Measurements from ENCODE around the gene ACTN1.

The ACTN1 gene

DNA sequence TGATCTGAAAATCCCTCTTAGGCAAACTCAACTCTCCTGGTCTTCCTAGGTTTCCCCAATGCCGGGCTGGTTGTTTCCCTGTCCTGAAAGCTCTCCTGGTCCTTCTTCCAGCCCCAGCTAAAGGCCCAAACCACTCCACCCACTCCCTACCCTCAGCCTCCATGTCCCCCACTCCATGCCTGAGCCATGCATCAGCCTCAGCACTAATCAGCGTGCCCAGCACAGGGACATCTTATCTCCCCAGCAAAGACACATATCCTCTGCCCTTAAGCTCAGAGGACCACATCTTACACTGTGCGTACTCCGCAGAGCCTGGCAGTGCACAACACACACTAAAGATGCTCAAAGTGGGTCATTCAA is 25.9 kb downstream of the ACTN1 start:
- in situ Hi-C loops (cut with HindIII; ENCODE audit: low sequenced_read_pairs): no loop called here

DNA sequence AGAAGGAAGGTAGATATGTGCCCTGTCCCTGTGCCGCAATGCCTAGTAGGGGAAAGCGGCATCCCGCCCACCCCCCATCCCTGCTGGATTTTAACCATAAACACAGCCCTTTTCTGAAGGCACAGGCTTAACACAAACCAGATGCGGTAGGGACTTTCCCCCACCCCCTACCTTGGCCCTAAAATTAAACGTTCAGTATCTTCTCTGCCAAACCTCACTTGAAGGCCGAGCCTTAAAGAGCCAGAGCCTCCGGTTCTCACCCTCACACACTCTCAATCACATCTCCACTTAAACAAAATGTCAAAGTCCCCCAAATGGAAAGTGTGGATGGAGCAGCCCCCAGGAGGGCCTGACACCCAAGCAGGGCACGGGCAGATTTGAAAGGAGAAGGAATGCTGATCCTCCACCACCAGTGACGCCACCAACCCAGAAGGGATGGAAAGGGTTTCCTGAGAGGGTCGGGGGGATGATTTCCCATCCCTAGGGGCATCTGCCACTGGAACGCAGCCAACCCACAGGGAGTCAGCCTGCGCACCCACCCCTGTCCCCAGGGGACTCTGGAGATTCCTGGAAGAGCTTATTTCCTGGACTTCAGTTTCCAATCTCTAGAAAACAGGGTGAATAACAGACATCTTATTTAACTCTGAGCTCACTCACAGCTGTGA is 26.4 kb downstream of the ACTN1 start:
- in situ Hi-C loops (cut with HindIII; ENCODE audit: low sequenced_read_pairs): no loop called here

DNA sequence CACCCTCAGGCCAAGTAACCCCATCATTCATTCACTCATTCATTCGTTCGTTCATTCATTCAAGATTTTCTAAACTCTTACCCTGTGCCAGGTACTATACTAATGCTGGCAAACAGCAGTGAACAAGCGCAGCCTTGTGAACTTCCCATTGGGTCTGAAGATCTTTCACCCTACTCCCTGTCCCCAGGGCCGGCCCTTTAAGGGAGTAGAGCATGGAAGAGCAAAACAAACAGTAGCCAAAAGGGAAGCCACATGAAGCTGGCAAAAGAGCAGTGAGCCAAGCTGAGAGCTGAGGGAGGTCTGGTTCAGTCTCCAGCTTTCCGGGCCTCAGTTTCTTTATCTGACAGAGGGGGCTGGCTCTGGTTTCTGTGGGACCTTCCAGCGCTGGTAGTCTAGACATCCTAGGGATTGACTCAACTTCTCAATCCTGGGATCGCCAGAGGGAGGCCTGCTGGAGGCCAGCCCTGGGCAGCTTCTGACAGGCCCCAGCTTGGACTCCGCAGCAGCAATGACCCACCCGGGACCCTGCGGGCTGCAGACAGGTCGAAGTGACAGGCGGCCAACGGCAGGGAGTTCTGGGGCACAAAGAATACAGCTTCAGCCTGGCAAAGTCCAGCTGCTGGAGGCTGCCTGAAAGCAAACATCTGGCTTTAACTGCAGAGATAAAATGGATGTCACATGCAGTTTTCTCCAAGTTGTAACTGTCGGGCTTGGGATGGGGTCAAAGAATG is 27.1 kb downstream of the ACTN1 start:
- in situ Hi-C loops (cut with HindIII; ENCODE audit: low sequenced_read_pairs): no loop called here

DNA sequence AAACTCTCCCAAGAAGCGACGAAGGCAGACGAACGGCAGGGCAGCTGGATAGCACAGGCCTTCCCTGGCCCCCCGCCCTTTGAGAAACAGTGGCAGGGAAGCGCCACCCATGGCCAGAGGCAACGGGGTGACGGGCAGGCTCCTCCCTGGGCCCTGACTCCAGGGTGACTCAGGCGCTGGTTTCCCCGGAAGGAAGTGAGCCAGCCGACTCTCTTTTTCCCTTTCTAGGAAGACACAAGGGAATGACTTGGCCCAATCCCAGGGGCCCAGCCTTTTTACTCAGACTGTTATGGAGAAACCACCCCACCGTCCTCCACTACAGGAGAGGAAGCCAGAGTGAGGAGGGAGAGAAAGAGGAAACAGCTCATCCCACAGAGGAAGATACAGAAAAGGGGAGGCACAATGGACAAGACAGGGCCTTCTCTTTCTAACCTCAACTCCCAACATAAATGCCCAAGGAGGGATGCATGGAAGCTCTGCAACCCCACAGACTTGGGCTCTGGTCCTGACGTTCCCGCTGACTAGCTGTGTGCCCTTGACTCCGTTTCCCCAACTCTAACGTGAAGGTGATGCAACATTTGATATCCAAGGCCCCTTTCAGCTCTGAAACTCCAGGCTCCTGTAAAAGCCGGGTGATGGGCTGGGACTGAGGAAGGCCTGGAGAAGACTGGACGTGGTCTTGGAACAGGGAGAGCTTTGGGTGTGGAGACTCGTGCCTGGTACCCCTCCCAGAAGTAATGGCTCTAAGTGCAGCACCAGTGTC is 27.9 kb downstream of the ACTN1 start:
- in situ Hi-C loops (cut with HindIII; ENCODE audit: low sequenced_read_pairs): no loop called here

DNA sequence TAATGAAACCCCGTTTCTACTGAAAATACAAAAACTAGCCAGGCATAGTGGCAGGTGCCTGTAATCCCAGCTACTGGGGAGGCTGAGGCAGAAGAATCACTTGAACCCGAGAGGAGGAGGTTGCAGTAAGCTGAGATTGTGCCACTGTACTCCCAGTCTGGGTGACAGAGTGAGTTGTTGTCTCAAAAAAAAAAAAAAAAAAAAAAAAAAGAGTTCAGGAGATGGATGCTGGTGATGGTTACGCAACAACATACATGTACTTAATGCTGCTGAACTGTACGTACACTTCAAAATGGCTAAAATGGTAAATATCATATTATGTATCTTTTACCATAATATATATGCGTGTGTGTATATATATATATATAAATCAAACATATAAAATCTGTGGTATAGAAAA is 29.0 kb downstream of the ACTN1 start:
- in situ Hi-C loops (cut with HindIII; ENCODE audit: low sequenced_read_pairs): no loop called here

DNA sequence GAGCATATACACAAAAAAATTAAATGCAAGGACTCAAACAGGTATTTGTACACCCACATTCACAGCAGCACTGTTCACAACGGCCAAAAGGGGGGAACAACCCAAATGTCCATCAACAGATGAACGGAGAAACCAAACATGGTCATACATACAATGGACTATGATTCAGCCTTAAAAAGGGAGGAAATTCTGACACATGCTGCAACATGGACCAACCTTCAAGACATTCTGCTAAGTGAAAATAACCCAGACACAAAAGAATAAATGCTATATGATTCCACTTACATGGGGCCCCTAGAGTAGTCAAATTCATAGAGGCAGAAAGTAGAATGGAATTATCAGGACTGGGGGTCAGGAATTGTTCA is 29.5 kb downstream of the ACTN1 start:
- in situ Hi-C loops (cut with HindIII; ENCODE audit: low sequenced_read_pairs): no loop called here

DNA sequence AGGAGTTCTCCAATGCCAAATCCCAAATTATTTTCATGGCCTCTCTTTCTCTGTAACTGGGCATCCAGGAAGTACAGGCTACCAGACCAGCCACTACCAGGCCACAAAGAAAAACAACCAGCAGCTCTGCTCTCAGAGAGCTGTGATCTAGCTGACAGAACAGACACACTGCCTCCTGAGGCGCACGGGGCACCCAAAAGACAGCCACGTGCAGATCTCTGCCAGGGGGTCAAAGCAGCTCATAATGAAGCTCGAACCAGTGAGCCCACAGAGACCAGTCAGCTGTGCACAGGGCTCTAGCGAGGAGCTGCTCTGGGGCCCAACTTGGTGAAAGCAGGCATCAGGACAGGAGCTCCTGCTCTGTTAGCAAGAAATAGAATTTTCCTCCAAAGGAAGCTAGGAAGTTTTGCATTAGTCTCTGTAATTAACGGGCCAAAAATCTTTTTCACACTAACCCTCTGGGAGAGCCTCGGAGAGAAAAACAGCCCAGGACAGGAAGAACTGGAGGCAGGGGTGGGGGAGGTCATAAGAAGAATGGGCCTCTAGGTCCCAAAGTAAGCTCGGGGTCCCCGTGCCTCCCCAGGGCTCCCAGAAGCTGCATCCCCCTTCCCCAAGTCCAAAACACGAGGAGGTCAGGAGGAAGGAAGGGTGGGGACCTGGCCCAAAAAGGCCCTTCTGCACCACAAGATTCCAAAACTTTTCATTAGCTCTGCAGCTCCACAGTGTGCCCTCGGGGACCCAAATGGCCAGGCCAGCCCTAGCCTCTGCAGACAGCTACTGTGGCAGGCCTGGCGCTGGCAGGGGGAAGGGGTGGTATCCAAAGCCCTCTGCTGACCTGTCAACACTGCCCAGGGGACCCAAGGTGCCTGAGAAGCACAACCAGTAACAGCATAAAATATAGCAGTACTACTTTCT is 30.2 kb downstream of the ACTN1 start:
- in situ Hi-C loops (cut with HindIII; ENCODE audit: low sequenced_read_pairs): no loop called here

DNA sequence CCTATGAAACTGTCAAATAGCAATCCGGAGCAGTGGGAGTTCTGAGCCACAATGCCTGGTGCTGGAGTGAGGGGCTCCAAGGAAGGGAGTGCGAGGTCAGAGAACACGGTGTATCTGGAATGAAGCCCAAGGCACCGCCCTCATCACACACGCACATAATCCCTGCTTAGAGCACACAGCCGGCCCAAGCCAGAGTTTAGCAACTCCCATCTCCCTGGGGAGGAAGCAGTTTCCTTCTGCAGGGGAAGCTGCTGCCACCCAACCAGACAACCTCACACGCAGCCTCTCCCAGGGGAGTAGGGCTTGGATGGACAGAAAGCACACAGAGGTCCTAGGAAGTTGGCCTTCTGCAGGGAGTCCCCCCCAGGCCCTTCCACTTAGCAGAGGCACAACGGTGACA is 31.3 kb downstream of the ACTN1 start:
- in situ Hi-C loops (cut with HindIII; ENCODE audit: low sequenced_read_pairs): no loop called here

DNA sequence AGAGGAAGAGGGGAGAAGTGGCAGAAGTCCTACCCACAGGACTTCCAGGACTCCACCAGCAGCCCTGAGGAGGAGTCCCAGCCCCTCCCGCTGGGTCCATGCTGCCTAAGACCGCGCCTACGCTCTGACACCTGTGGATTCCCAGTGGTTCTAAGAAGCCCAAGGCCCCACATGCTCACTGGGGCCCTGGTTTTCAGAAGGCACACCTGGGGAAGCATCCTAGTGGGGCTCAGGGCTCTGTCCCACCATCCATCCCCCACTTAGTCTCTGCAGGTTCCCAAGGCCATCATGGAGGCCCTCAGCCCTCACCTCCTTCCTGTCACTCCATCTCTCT is 32.6 kb downstream of the ACTN1 start:
- in situ Hi-C loops (cut with HindIII; ENCODE audit: low sequenced_read_pairs): no loop called here

DNA sequence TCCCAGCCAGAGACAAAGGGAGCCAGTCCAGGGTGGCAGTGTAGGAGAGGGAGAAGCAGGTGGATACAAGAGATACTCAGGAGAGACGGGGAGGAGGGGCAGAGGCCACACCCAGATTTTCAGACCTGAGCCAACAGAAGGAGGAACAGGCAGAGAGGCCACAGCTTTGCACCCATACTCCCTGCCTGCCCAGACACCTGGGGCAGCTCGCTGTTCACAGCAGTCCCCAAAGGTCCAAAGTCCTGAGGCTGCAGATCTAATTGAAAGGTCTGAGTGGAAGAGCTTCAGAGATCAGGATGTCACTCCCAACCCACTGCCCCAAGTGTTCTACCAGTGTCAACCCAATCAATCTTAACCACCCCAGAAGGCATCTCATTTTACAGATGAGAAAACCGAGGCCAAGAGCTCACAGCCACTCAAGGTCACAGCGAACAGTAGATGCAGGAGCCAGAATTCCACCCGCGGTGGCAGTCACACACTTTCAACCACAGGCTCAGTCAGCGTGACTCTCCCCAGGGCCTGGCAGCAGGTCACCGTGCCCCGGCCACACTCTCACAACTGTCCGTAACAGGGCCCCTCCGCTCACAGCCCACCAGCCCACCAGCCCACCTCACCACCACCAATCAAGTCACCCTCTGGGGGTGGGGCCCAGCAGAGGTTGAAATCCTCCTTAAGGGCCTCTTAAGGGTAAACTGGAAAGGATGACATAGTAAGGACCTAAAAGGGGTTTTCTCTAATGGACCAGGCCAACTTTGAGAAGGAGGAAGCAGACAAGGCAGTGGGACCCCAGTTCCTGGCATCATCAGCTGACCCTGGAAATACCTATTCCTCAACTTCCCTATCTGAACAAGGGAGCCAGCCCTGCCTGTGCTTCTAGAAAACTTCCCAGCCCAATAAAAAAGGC is 33.3 kb downstream of the ACTN1 start:
- in situ Hi-C loops (cut with HindIII; ENCODE audit: low sequenced_read_pairs): no loop called here

DNA sequence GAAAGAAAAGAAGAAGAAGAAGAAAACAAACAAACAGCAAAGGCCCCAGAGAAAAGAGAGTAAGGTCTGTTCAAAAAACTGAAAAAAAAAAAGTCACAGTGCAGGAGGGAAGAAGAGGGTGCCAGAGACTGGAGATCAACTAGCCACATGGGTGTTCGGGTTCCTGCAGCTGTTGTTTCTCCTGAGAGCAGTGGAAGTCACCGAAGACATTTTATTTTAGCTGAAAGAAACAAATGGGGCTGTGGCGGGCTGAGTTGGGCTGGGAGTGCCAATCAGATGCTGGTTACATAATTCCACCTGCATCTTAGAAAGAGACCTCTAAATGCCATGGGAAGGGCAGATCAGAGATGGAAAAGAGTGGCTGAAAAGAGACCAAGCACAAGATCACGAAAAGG is 33.9 kb downstream of the ACTN1 start:
- in situ Hi-C loops (cut with HindIII; ENCODE audit: low sequenced_read_pairs): no loop called here

DNA sequence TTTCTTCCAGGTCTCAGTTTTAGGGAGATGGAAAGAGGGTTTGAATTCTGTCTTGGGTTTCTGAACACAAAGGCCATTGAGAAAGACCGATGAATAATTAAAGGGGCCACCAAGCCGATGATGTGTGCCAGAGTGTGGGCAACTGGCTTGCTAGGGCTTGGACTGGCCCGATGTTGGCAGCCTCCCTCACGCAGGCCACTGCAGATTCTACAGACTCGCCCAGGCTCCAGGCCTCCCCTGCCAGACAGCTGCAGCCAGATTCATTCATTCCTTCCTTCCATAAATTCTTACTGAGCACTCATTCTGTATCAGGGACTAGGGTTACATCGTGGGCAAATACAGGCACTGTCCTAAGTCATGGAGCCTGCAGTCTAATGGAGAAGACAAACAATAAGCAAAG is 34.9 kb downstream of the ACTN1 start:
- in situ Hi-C loops (cut with HindIII; ENCODE audit: low sequenced_read_pairs): no loop called here

DNA sequence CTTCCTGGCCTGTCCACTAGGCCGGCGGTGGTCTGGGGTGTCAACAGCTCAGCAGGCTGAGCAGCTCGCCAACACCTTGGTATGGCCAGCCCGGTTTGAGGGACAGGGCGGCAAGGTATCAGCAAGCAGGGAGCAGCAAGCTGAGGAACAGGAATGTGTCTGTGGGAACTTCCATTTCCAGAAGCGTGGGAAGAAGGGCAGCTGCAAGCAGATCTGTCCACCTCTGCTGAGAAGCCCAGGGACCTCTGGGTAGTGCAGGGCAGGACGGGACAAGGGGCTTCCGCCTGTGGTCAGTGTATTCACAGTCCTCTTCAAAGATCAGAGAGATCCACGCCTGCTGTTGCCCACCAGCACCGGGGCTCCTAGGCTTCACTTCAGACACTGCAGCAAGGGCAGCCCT is 36.0 kb downstream of the ACTN1 start:
- in situ Hi-C loops (cut with HindIII; ENCODE audit: low sequenced_read_pairs): no loop called here

DNA sequence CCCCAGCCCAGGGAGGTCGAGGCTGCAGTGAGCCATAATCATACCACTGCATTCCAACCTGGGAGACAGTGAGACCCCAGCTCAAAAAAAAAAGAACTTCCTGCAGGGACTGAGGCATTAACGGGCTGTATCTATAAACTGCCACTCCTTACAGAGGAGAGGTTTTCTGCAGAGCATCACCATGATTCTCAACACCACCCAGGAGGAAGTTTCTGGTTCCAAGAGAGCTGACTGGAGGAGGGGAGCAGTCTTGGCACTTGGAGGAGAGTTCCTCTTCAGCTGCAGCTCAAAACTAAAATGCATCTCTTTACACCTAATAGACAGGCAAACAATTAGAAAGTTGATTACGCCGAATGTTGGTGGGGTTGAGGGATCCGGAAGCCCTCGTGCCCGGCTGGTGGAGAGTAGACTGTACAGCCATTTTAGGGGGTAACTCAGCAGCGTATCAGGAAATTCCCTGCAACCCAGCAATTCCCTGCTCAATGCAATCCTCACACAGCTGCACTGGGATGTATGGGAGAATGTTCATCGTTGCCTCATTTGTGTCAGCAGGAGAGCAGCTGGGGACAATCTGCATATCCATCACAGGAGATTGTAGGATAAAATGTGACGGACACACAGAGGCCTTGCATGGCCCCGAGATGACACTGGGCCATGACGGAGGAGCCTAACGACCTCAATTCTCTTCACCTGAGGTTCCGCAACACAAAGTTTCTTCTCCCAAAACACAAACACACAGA is 36.6 kb downstream of the ACTN1 start:
- in situ Hi-C loops (cut with HindIII; ENCODE audit: low sequenced_read_pairs): no loop called here

DNA sequence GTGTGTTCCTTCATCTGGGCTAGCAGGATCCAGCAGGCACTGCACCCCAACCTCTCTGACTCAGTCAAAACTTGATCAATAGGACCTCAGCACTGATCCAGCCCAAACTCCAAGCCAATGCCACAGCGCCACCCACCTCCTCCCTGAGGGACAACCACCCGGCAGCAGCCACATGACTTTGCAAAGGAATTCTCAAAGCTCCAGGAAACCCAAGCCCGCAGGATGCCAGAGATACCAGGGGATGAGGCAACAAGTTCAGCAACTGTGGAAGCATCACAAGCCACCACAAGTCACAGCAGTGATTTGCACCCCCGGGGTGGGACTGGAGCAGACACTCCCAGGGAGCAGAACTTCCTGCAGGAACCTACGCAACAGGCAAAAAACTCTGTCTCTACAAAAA is 37.3 kb downstream of the ACTN1 start:
- in situ Hi-C loops (cut with HindIII; ENCODE audit: low sequenced_read_pairs): no loop called here

DNA sequence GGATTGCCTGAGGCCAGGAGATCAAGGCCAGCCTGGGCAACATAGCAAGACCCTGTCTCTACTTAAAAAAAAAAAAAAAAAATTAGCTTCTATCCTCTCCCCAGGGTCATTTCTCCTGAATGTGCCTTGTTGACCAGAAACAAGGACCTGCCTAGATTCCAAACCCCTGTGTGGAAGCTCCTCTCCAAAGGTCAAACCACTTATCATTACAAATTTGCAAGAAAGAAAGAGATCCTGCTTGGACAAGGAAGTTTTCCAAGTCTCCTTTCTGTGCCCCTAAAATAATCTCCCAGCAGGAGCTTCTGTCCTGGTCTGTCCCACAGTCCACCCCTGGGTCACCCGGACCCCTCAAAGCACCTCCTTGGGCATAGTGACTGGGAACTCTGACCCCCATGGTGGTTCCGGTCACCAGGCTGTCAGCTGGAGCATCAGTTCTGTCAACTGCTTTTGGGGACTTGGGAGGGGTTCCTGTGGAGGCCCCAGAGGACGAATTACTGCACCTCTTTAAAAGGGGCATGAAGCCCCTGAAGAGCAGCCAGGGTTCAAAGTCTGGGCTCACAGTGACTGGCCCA is 38.4 kb downstream of the ACTN1 start:
- in situ Hi-C loops (cut with HindIII; ENCODE audit: low sequenced_read_pairs): no loop called here

DNA sequence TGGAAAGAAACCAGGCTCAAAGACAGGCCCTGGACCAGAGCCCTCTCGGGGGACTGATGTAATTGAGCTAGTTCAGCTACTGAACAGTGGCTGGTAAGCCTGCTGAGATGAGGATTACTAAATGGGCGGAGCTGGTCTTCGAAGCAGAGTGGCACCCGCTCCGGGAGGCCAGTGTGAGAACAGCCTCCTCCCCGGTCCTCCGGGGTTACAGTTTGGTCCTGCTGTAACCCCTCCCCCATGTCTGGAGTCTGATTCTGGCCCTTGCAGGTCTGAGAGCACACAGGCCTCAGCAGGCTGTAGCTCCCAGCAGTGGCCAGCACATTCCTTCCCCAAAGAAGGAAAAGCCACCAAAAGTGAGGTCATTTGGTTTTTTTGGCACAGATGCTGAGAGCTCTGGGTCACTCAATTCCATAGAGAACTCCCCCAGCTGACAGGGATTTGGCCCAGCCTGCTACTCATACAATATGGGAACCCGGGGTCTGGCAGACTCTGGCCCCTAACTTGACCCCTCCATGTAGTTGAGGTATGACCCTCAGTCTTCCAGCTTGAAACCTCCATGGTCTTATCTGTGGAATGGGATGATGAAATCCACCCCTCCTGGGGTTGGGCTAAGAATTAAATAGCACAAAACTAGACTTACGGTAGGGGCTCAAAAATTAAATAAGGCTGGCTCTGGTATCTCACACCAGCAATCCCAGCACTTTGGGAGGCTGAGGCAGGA is 39.0 kb downstream of the ACTN1 start:
- in situ Hi-C loops (cut with HindIII; ENCODE audit: low sequenced_read_pairs): no loop called here

DNA sequence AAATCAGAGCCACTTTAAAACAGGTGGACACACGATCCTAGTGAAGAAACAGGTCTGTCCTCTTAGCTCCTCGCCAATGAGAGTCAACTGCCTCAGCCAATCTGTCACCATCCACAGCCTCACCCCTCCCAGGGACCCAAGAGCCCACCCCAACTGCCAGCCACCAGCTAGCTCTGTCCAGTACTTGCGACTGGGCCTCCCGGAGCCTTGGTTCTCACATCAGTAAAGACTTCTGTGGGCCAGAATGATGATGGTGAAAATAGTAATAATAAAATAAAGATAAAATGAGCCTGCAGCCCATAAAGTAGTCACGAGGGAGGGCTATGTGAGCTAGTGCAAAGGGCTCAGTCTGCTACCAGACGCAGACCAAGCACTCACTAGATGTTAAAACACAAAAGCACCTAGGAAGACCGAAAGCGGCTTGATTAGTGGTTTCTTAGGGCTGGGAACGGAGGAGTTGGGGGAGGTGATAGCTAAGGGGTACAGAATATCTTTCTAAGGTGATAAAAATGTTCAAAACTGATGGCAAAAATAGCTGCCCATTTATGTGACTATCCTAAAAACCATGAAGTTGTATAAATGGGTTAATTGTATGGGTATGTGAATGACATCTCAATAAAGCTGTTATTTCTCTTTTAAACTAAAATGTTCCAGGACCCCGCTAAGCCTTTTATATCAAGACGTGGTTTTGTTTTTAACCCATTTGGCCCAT is 39.8 kb downstream of the ACTN1 start:
- in situ Hi-C loops (cut with HindIII; ENCODE audit: low sequenced_read_pairs): no loop called here

All from endothelial cell of hepatic sinusoid (primary cell).